Right renal pelvis (tissue), 4 donors: ENCODE data around the gene URB2. TPM values are rescaled to one million over a fixed set of nuclear protein-coding genes. Genes with fewer than 3 reads are reported as not detected.
"Not testable (repeated sequence)": the region's sequence is repeated elsewhere in the genome, so short reads cannot be mapped to it uniquely, and the experiment has no call there.

Source experiments
- DNase-seq, 4 donors: peaks; one replicate each; pipeline ENCODE4 v3.0.0-alpha.2; 2013; ENCODE audit warnings: low read depth in 4 of 4, low spot score in 3 of 4, missing footprints in 1 of 4
- polyA plus RNA-seq, 4 donors: library from polyadenylated mRNA; unstranded; fragments of 120-200 nt; gene quantifications; one replicate each; pipeline ENCODE4 v1.2.1, GENCODE V29; 2013; ENCODE audit not compliant: insufficient read length in 4 of 4

The URB2 gene
- polyA plus RNA-seq = 1 to 10 TPM; 6.9 to 8.2 (median 7.9) TPM

DNA sequence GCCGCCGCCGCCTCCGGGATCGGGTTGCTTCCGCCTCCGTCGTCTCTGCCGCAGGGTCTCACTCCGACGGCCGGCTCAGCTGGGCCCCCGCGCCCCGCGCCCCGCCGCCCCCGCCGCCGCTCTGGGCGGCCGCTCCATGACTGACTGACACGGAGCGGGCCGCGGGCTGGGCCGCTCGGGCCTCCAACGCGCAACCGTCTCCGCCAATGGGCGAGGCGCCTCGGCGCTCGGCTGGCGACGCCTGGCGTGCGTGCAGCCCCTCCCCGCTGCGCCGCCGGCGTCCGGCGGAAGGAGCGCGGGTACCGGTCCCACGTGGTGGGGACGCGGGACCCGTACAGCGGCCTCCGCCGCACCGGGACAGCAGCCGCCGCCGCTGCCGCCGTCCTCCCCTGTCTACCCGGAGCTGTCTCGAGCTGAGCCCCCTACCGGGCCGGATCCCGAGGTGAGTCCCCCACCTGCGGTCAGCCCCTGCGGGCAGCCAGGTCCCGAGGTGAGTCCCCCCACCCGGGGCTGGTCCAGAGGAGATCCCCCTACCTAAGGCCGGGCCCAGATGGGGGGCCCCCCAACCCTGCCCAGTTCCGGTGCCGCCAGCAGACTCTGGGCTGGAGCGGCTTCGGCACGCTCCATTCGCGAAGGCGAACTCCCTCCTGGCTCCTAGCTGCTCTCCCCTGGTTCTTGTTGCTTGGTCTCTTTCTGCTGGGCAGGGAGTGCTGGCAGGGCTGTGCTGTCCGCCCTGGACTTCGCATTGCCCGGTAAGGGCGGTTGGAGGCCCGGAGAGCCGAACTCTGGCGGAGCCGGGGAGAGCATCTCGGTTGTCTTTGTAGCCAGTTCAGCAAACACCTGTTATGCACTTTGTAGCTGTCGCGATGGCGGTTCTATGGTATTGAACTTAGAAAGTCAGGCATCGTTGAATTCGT is at the start of gene URB2, which contains the start of gene TAF5L:
TSS of gene URB2 (plus strand) at position 333 of the 917 bp plus-strand sequence. CDS start 1,387 bp downstream, outside the sequence.
TSS of gene TAF5L (minus strand) at position 208 of the 917 bp plus-strand sequence. CDS start 11,640 bp downstream, outside the sequence.
- DNase-seq = peak; percentile 73 to 86 (median 84)

GRCh38 chr1:229578168-229579058 is 47.6 kb upstream of the URB2 start:
- no peak for DNase-seq

DNA sequence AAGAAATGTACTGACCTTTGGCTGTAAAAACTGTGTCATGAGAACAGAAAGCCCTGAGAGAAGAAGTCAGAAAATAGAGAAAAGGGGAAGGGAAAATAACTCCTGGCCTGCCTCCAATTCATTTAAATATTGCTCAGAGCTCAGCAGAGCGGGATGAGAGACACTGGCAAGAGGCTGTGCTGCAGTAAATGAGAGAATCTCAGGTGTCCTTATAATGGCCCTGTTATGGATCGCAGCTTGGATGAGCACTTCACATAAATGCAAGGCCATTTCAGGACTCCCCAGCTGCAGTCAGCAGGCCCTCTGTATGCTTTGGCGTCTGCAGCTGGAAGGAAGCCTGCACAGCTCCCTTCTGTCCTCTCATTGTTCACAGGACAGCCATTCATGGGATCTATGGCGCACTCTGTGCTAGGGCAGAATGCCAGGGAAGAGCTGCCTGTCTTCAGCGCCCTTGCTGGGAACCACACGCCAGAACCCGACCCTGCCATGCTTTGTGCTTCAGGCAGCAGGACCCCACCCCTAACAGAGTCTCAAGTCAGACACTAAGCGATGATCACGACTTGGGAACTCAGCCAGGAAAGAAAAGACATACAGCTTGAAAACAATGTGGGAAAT is 46.9 kb upstream of the URB2 start:
- DNase-seq = peak in 3 of 4 donors; percentile 25 to 32 (median 28)

GRCh38 chr1:229581485-229581884 is 44.6 kb upstream of the URB2 start:
- DNase-seq = no peak

DNA sequence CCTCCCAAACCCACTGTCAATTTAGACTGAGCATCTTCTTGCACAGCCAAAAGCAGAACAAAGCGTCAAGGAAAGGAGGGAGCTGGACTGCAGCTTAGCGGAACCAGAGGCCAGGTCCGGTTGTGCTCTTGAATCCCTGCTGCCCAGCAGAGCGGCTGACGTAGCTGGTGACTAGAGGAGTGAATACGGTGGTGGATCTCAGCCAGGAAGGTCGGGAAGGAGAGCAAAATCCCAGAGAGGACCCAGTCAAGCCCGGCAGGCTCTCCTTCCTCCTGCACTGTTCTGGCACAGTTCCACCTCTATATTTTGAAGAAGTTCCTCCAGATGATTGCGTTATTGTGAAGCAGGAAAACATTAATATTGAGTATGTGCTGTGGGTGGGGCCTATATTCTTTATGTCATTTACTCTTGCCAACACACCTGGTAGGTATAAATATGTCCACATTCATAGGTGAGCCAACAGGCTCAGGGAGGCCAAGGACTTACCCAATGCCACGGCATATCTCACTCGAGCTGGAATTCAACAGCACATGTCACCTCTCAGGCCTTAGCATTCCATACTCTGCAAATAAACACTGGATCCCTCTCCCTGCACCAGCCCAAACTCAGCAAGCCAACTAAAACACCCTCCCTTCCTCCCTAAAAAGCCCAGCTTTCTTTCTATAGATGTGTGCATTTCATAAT is 43.9 kb upstream of the URB2 start:
- DNase-seq = no peak

GRCh38 chr1:229582715-229583114 is 43.3 kb upstream of the URB2 start:
- DNase-seq = no peak

- no peak for DNase-seq
Measured at GRCh38 chr1:229585338-229585737, 40.7 kb upstream of the URB2 start.

DNA sequence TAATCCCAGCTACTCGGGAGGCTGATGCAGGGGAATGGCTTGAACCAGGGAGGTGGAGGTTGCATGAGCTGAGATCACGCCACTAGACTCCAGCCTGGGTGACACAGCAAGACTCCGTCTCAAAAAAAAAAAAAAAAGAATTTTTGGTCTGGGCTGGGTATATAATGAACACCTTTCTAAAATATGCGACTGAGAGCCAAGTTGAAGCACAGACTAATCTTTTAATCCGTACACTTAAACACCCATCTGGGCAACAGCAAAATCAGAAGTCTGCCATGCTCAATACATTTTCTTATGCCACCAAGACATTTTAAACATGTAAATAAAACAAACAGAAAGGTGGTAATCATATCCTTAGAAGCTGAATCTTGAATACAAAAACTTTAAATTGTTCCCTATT is 35.9 kb upstream of the URB2 start:
- DNase-seq = no peak

GRCh38 chr1:229593800-229594199 is 32.2 kb upstream of the URB2 start:
- DNase-seq = no peak

- no peak for DNase-seq
Measured at GRCh38 chr1:229594227-229595008, 31.6 kb upstream of the URB2 start.

DNA sequence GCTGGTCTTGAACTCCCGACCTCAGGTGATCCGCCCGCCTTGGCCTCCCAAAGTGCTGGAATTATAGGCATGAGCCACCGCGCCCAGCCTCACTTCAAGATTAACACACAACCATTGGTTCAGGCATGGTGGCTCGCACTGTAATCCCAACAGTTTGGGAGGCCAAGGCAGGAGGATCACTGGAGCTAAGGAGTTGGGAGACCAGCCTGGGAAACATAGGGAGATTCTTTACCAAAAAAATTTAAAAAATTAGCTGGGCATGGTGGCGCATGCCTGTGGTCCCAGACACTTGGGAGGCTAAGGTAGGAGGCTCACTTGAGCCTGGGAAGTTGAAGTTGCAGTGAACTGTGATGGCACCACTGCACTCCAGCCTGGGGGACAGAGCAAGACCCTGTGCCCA is 30.2 kb upstream of the URB2 start:
- DNase-seq = not testable (repeated sequence)

DNA sequence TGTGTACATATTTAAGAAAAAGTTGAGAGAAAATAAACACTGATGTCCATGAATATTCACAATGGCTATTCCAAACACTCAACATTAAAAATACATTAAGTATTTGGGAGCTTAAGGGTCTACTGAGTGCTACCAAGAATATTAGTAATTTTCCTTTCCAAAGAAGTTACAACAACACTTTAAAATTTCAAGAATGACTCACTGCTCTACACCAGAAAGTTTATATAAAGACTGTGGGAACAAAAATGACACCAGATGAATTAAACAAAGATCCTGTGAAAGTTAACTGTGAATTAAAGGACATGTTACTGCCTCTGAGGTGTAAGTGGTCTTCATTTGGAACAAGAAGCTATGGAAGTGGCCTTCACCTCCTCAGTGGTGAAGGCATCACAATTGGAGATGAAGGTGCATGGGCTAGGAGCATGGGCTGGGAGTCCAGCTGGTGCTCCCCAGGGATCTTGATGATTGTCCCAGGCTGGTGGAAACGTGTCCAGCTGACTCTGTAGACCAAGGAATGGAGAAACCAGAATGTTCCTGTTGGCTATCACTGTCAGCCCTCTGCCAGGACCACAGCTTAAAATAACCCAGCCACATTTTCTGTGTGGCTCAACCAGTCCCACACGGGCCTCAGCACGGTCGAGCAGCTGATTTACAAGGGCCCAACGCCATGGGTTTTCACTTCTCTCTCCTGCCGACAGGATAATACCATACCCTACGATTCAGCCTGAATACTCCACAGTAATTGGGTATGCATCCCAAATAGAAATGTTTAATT is 28.9 kb upstream of the URB2 start:
- no peak for DNase-seq

DNA sequence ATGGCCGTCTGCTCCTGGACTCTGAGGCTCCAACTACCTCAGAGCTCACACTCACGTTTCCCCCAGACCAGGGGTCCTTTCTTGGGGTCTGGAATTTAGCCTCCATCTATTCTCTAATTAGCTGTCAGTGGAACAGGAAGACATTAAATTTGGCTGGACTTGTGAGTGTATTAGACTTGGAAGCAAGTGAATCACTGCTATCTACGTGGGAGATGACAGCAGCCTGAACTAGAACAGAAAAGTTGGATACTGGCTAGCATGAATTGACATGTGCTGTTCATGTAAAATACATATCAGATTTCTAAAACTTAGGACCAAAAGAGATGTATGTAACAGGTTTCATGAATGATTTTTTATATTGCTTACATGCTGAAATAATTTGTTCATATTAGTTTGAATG is 28.2 kb upstream of the URB2 start:
- no peak for DNase-seq

DNA sequence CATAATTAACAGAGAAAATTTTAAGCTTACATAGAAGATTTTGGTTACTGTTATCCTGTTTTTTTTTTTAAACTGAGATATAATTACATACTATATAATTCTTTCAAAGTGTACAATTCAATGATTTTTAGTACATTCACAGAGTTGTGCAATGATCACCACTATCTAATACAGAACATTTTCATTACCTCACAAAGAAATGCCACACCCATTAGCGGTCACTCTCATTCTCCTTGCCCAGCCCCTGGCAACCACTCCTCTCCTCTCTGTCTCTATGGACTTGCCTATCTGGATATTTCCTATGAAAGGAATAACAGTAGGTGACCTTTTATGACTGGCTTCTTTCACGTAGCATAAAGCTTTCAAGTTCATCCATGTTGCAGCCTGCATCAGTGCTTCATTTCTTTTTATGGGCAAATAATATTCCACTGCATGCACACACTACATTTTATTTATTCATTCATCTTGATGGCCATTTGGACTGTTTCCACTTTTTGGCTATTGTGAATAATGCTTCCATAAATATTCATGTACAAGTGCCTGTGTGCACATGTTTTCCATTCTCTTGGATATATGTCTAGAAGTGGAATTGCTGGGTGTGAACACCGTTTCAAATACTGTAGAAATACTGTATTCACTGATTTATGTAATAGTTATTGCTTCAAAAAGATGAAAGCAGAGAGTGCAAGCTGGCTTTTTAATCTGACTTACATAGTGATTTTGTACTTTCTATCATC is 26.7 kb upstream of the URB2 start:
- no peak for DNase-seq

- DNase-seq = no peak
Measured at GRCh38 chr1:229600229-229600628, 25.8 kb upstream of the URB2 start.

DNA sequence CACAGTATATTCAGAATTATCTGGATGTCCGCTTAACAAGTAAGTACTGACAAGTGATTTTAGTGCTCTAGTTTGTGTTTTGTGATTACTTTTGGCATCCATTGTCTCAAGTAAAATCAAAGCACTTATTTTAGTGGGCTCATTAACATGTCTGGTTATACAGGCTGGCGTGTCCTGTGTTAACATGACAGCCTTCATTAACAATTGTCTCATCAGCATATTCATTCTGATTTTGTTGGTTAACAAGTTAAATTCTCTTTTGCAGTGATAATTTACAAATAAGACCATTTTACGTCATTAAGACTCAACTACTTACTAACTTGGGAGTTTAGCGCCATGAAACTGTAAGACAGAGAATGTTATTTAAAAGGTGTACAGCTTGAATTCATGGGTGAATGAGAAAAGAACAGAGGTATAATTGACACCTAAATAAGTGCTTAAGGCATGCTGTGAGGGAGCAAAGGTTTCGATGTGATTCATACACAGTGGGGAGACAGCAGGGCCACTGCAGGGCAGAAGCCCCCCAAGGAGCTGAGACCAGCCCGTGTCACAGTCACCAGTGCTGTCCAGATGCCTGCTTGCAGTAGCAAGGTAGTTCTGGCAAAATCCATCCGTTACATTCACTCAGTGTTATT is 22.6 kb upstream of the URB2 start:
- no peak for DNase-seq

DNA sequence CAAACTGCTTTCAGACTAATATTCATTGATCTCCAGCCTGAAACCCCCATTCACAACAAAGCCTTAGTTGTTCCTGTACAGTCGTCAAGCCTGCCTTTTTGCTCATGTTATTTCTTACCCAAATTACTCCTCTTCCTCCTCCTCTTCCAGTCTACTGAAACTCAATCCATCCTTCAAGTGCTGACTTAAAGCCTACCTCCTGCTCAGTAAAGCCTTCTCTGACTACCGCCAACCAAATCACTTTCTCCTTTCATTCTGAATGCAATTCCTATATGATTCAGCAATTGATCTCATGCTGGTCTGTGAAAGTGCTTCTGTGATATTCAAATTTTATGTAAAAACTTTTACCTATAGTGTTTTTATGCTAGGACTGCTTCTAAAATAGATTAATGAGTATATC is 18.7 kb upstream of the URB2 start:
- DNase-seq = no peak
